K562 (cell line): ENCODE data around the gene CFAP251. TPM values are rescaled to one million over a fixed set of nuclear protein-coding genes. Genes with fewer than 3 reads are reported as not detected.

Source experiments
- ATF7 ChIP-seq: fragments of 450-650 bp; IDR thresholded peaks from 2 replicates; pipeline ENCODE4 v1.7.1; 2014; ENCODE audit warnings: mild to moderate bottlenecking, moderate library complexity
- DIDO1 ChIP-seq: fragments of 450-650 bp; IDR thresholded peaks from 2 replicates; pipeline ENCODE4 v1.6.1; 2016; ENCODE audit warnings: low read depth, missing biosample characterization, missing genetic modification characterization
- ETS1 ChIP-seq: conservative IDR thresholded peaks from 2 replicates; pipeline ENCODE4 v1.6.1; 2011; ENCODE audit warnings: low read depth, mild to moderate bottlenecking, low read length; ENCODE audit not compliant: control insufficient read depth
- FOSL1 ChIP-seq: fragments of 200-800 bp; sonication (Bioruptor generic); conservative IDR thresholded peaks from 2 replicates; pipeline ENCODE4 v1.6.1; 2016; ENCODE audit warnings: missing genetic modification characterization, missing compliant biosample characterization
- HDAC8 ChIP-seq: fragments of 450-650 bp; IDR thresholded peaks from 2 replicates; pipeline ENCODE4 v1.6.1; 2016; ENCODE audit warnings: mild to moderate bottlenecking, missing genetic modification characterization, moderate library complexity, missing compliant biosample characterization
- ID3 ChIP-seq, 2 experiments: fragments of 250-450 bp in 1 of 2; fragments of 450-650 bp in 1 of 2; sonication (Bioruptor Pico) in 1 of 2; IDR thresholded peaks; 2 replicates each; pipeline versions ENCODE4 v1.6.1 to v1.8.0; 2016 to 2021; ENCODE audit warnings: mild to moderate bottlenecking in 2 of 2, moderate library complexity in 2 of 2, missing compliant biosample characterization in 1 of 2, missing genetic modification characterization in 1 of 2
- IRF2 ChIP-seq: sonication (generic); formaldehyde crosslinking; IDR thresholded peaks from 2 replicates; pipeline ENCODE4 v1.8.1; 2022; ENCODE audit warnings: mild to moderate bottlenecking, missing genetic modification reagents
- MAZ ChIP-seq, 2 experiments: fragments of 450-650 bp in 1 of 2; sonication (generic) in 1 of 2; formaldehyde crosslinking; IDR thresholded peaks in 1 of 2; conservative IDR thresholded peaks in 1 of 2; 2 replicates each; pipeline versions ENCODE4 v1.4.0 to v1.5.0; 2020; ENCODE audit warnings: mild to moderate bottlenecking in 1 of 2, missing genetic modification reagents in 1 of 2
- MED1 ChIP-seq: sonication (generic); formaldehyde crosslinking; IDR thresholded peaks from 2 replicates; pipeline ENCODE4 v1.8.1; 2023; ENCODE audit warnings: missing genetic modification reagents, borderline replicate concordance
- RCOR1 ChIP-seq, 2 experiments: IDR thresholded peaks; 2 replicates each; pipeline ENCODE4 v1.6.1; 2012; ENCODE audit warnings: low read depth in 2 of 2, low read length in 2 of 2, borderline replicate concordance in 1 of 2, improper control_type of control experiment in 1 of 2
- SIRT6 ChIP-seq: IDR thresholded peaks from one replicate; pipeline ENCODE4 v1.6.1; 2012; ENCODE audit warnings: low read depth, mild to moderate bottlenecking, control low read depth, inconsistent platforms, low read length, moderate library complexity
- THRA ChIP-seq: fragments of 450-650 bp; IDR thresholded peaks from 2 replicates; pipeline ENCODE4 v1.6.1; 2017; ENCODE audit warnings: mild to moderate bottlenecking, moderate library complexity
- TRIM25 ChIP-seq: fragments of 450-650 bp; IDR thresholded peaks from 2 replicates; pipeline ENCODE4 v1.7.0; 2016; ENCODE audit warnings: borderline replicate concordance
- VEZF1 ChIP-seq: fragments of 200-800 bp; sonication (Bioruptor generic); IDR thresholded peaks from 2 replicates; pipeline ENCODE4 v1.6.1; 2017; ENCODE audit warnings: missing genetic modification characterization, missing compliant biosample characterization
- ZFX ChIP-seq: sonication (generic); formaldehyde crosslinking; IDR thresholded peaks from 2 replicates; pipeline ENCODE4 v1.8.0; 2022; ENCODE audit warnings: mild to moderate bottlenecking, missing genetic modification reagents, moderate library complexity
- ZNF449 ChIP-seq: fragments of 250-450 bp; sonication (Bioruptor Pico); IDR thresholded peaks from 2 replicates; pipeline ENCODE4 v1.8.0; 2022; ENCODE audit warnings: moderate library complexity, mild to moderate bottlenecking, inconsistent platforms
- ZNF79 ChIP-seq: fragments of 250-450 bp; sonication (Bioruptor Pico); IDR thresholded peaks from 2 replicates; pipeline ENCODE4 v1.4.0; 2020; ENCODE audit warnings: low read depth, mild to moderate bottlenecking, moderate library complexity
- polyA plus RNA-seq, 8 experiments: library from polyadenylated mRNA; depleted of rRNA in 4 of 8; stranded (reverse) in 5 of 8; unstranded in 3 of 8; fragments of >200 nt; fragmentation: Nextera tagmentation in 2 of 8; fragmentation: Illumina TruSeq in 1 of 8; extraction: Ambion mirVana in 2 of 8; extraction: Trizol in 1 of 8; gene quantifications; 2 replicates each; pipeline versions ENCODE4 v1.2.1 to v1.2.3, GENCODE V29; 2011 to 2014; ENCODE audit warnings: inconsistent platforms in 1 of 8, missing spikeins in 1 of 8
- total RNA-seq, 7 experiments: library from RNA; depleted of rRNA in 6 of 7; stranded (reverse); fragments of >200 nt in 6 of 7; fragmentation: Illumina TruSeq in 2 of 7; extraction: Trizol in 2 of 7; gene quantifications; 2 replicates each; pipeline versions ENCODE4 v1.2.1 to v1.2.3, GENCODE V29; 2011 to 2021; ENCODE audit warnings: low replicate concordance in 1 of 7

CFAP251 gene
- total and polyA plus RNA-seq, 9 of the 15 experiments (the other 6 are each of a cell fraction or from before 2014, with no cell fraction given), result 16.6 to 31.0 (median 19.1) TPM

GRCh38 chr12:122022393-122023338 lies 104.3 kb downstream of the CFAP251 start (continued):
- peak in 1 of 2 experiments; percentile 16; a peak in 1 of 4 replicates for TF ChIP-seq MAZ (CRISPR knock-in tag; conservative IDR thresholded peaks at IDR 0.05 in 1 of 2, IDR thresholded peaks at IDR 0.05 in 1 of 2)
- no peak for TF ChIP-seq FOSL1 (tag)
- TF ChIP-seq ZFX (CRISPR knock-in tag), result peak; percentile 52
- no peak for TF ChIP-seq ZNF449 (CRISPR knock-in tag)
- TF ChIP-seq MED1 (CRISPR knock-in tag), result no peak
- TF ChIP-seq RCOR1 (IDR thresholded peaks at IDR 0.05; ENCODE audit: borderline replicate concordance in 1 of 2, low read depth in 2 of 2, low read length in 2 of 2), result no peak
- TF ChIP-seq HDAC8 (tag), result 0 out of 2 replicates have a peak, but pooled peaks have one; percentile 37
- TF ChIP-seq IRF2, result no peak
- no peak for TF ChIP-seq THRA
- no peak for TF ChIP-seq ZNF79
- TF ChIP-seq ETS1, result peak; percentile 29; the same call in 1 of the 2 replicates
- no peak for TF ChIP-seq ID3 (CRISPR knock-in tag; IDR thresholded peaks at IDR 0.05)
- no peak for TF ChIP-seq ID3 (tag; IDR thresholded peaks at IDR 0.05)
- no peak for TF ChIP-seq DIDO1 (tag)
- no peak for TF ChIP-seq TRIM25
- TF ChIP-seq SIRT6, result no peak
- no peak for TF ChIP-seq ATF7
- peak; percentile 59; the same call in 1 of the 2 replicates for TF ChIP-seq VEZF1
